Retinal pigment epithelial cell (primary cell): ENCODE results near the gene KRTAP5-7.

Experiments
- DNase-seq: peaks from one replicate; pipeline ENCODE4 v3.0.0-alpha.2; 2010; ENCODE audit warnings: low read depth
- H3K4me3 ChIP-seq: 2 replicates; pipeline ENCODE4 v1.5.1; 2011; ENCODE audit warnings: mild to moderate bottlenecking, low read length, control low read depth, moderate library complexity
- TF ChIP-seq, protein P1 (sequence below): conservative IDR thresholded peaks from 2 replicates; pipeline ENCODE4 v1.5.1; 2011; ENCODE audit warnings: low read depth, low read length, control low read depth, inconsistent platforms

KRTAP5-7 gene

DNA sequence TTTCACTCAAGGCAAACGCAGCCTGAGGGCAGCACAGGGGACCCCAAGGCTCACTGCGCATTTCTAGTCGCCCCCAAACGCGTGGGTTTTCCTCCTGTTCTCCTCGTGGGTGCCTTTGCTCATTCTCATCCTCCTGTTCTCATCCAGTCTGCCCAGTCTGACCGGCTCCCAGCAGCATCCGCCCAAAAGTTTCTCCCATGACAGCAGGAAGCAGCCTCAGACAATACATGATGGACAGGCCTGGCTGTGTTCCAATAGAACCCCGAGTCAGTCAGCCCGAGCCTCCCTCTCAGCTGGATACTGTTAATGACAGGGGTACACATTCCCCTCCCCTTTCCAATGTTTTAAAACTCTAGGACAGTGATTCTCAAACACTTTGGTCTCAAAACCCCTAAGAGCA, 22.5 kb upstream of the KRTAP5-7 start:
- no peak overlapping the region for H3K4me3 ChIP-seq
- no peak for DNase-seq
- TF ChIP-seq, protein P1, sequence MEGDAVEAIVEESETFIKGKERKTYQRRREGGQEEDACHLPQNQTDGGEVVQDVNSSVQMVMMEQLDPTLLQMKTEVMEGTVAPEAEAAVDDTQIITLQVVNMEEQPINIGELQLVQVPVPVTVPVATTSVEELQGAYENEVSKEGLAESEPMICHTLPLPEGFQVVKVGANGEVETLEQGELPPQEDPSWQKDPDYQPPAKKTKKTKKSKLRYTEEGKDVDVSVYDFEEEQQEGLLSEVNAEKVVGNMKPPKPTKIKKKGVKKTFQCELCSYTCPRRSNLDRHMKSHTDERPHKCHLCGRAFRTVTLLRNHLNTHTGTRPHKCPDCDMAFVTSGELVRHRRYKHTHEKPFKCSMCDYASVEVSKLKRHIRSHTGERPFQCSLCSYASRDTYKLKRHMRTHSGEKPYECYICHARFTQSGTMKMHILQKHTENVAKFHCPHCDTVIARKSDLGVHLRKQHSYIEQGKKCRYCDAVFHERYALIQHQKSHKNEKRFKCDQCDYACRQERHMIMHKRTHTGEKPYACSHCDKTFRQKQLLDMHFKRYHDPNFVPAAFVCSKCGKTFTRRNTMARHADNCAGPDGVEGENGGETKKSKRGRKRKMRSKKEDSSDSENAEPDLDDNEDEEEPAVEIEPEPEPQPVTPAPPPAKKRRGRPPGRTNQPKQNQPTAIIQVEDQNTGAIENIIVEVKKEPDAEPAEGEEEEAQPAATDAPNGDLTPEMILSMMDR, result no peak

DNA sequence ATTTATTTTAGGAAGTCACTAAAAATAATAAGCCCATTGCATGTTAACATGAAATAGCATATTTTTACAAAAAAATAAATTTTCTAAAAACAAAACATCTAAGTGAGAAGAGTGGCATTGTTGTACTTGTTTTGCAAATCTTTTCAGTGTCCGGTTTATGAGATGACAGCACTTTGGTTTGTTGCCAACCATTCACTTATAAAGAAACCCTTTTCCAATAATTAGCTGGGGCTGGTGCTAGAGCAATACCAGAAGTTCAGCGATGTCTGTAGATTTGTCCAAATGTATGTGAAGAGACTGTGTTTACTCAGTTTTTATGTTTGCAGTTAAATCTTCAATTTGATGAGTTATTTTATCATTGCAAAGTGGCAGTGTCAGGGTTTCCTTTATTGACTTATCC, 22.1 kb upstream of the KRTAP5-7 start:
- H3K4me3 ChIP-seq, result no peak overlapping the region
- DNase-seq, result no peak
- TF ChIP-seq, protein P1, result no peak

DNA sequence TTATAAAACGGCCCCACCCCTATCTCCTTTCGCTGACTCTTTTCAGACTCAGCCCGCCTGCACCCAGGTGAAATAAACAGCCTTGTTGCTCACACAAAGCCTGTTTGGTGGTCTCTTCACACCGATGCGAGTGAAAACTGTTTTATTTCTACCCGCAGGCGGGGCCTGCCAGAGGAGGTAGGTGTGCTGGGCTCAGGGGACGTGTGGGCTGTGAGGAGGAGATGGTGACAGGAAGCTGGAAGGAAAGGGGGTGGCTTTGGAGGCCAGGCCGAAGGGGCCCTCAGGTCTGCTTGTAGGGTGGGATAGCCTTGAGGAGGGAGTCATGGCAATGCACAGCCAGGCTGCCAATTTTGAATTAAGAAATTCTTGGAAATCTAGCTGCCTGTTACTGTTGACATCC, 21.3 kb upstream of the KRTAP5-7 start:
- no peak for DNase-seq
- TF ChIP-seq, protein P1, result no peak
- no peak overlapping the region for H3K4me3 ChIP-seq

DNA sequence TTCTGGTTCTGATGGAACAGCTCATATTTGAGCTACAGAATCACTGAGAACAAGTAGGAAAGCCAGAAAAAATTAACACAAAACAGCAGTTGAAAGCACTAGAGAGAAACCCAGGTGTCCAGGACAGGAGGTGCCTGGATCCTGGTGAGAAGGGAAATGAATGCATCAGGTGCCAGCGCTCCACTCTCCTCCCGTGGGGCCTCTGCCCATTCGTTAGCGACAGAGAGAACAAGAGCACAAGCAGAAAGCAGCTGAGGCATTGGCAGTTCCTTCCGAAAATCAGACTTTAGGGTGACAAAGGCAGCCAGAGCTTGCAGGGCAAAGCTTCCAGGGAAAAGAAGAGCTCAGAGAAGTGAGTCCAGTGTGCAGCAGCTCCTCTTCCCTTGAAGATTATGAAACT, 20.0 kb upstream of the KRTAP5-7 start:
- no peak for DNase-seq
- TF ChIP-seq, protein P1, result no peak
- no peak overlapping the region for H3K4me3 ChIP-seq

DNA sequence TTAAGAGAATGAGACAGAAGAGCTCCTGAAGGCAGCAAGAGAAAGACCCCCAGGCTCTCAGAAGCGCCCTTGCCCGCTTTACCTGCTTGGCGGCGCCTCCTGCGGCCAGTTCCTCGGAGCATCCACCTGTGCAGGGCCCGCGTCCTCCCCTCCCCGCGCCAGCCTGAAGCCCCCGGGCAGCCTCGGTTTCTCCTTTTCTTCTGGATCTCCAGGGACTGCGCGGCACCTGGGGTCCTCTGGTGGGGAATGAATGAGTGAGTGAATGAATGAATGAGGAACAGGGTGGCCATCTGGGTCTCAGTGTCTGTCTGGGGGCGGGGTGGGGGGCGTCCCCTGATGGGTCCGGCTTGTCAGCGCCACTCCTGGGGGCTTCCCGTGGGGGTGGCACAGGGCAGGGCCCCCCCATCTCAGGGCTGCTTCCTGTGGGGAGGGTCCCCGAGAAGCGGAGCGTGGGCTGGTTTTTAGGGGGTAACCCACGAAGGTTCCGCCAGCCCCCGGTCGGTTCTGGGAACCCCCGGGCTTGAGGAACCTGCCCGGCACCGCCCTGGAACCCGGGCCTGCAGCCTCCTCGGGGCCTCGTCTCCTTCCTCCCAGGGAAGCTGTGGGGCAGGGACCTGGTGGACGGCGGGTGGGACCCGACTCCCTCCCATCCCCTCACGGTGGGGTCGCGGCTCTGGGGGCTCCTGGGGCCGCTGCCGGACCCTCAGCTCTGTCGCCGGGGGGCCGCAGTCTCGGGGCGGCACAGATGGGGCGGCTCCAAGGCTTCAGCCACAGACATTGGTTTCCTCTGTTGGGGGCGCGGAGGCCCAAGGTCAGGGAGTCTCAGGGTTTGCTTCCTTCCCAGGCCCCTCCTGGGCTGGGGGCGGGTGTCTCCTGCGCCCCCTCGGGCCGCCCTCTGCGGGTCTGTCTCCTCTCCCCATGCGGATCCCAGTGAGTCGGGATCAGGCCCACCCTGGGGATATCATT, 8.3 kb upstream of the KRTAP5-7 start:
- DNase-seq, result no peak
- H3K4me3 ChIP-seq, result no peak overlapping the region
- TF ChIP-seq, protein P1, result no peak

DNA sequence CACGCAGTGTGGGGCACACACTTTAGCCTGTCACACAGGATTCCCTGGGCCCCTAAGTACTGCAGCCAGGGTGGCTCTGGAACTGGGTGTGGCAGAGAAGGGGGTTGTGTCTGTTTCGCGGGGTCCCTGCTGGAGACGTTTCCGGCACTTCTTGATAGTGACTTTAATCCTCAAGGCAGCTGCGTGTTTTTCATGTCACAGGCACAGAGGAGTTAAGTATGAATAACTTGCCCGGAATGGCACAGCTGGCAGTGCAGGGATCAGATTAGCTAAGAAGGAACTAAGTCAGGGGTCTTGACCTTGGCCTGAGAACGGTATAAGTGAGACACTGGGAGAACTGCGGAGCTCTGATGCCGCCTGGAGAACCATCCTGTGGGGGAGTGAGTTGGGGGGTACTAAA, 7.5 kb upstream of the KRTAP5-7 start:
- DNase-seq, result no peak
- H3K4me3 ChIP-seq, result no peak overlapping the region
- TF ChIP-seq, protein P1, result no peak
